Thymus (tissue), 11 donors: ENCODE data around the gene KCNQ2. TPM values are rescaled to one million over a fixed set of nuclear protein-coding genes. Genes with fewer than 3 reads are reported as not detected.

Source experiments
- DNase-seq, 9 donors: peaks; one replicate each; pipeline ENCODE4 v3.0.0-alpha.2; 2013; ENCODE audit warnings: low spot score in 9 of 9, low read depth in 6 of 9, missing footprints in 1 of 9
- H3K27ac ChIP-seq, 2 donors: one replicate each; pipeline ENCODE4 v1.5.1; 2013; ENCODE audit warnings: control low read depth in 1 of 2, low read depth in 1 of 2, low read length in 1 of 2, mild to moderate bottlenecking in 1 of 2, moderate library complexity in 1 of 2
- H3K27me3 ChIP-seq, 2 donors: one replicate each; pipeline ENCODE4 v1.5.1; 2013; ENCODE audit warnings: low read length in 1 of 2; ENCODE audit not compliant: control insufficient read depth in 2 of 2, insufficient read depth in 1 of 2
- H3K36me3 ChIP-seq, 2 donors: one replicate each; pipeline ENCODE4 v1.5.1; 2013; ENCODE audit warnings: low read length in 1 of 2, mild to moderate bottlenecking in 1 of 2, moderate library complexity in 1 of 2; ENCODE audit not compliant: control insufficient read depth in 2 of 2, insufficient read depth in 2 of 2
- H3K4me1 ChIP-seq, 2 donors: one replicate each; pipeline ENCODE4 v1.5.1; 2013; ENCODE audit warnings: low read length in 2 of 2; ENCODE audit not compliant: control insufficient read depth in 2 of 2, insufficient read depth in 2 of 2
- H3K4me3 ChIP-seq, 2 donors: one replicate each; pipeline ENCODE4 v1.5.1; 2013; ENCODE audit warnings: low read length in 2 of 2, control low read depth in 1 of 2, mild to moderate bottlenecking in 1 of 2
- H3K9me3 ChIP-seq, 2 donors: one replicate each; pipeline ENCODE4 v1.5.1; 2013; ENCODE audit warnings: low read length in 1 of 2, mild to moderate bottlenecking in 1 of 2; ENCODE audit not compliant: control insufficient read depth in 2 of 2, insufficient read depth in 1 of 2
- WGBS: extraction: QIAGEN DNeasy Blood & Tissue Kit; methylation state at CpG from one replicate; pipeline ENCODE4 v1.1.7; 2013; 5-methylcytosine and 5-hydroxymethylcytosine counted together
- polyA plus RNA-seq: library from polyadenylated mRNA; stranded (reverse); fragments of 200-250 nt; gene quantifications from one replicate; pipeline ENCODE4 v1.2.3, GENCODE V29; 2013
- total RNA-seq: library from RNA; stranded (reverse); fragments of 120-200 nt; gene quantifications from one replicate; pipeline ENCODE4 v1.2.4, GENCODE V29; 2013
- donor health status: healthy.

KCNQ2 gene
- total and polyA plus RNA-seq, 2 donors = 0.38 to 0.48 TPM

- Histone ChIP-seq H3K9me3 (peaks cover 0 to 8% of the 10 kb centered on the region in 2 donors), H3K4me3 (no peak overlapping the region), H3K27me3 (peaks cover 2 to 49% of the 10 kb centered on the region in 2 donors), H3K27ac (no peak overlapping the region), H3K4me1 (no peaks in the 10 kb centered on the region), H3K36me3 (no peaks in the 10 kb centered on the region)
- DNase-seq = no peak
- 11% methylated on average over 32 of the region's 32 CpGs for WGBS
Measured at GRCh38 chr20:63377256-63377941, 95.1 kb downstream of the KCNQ2 start.

DNA sequence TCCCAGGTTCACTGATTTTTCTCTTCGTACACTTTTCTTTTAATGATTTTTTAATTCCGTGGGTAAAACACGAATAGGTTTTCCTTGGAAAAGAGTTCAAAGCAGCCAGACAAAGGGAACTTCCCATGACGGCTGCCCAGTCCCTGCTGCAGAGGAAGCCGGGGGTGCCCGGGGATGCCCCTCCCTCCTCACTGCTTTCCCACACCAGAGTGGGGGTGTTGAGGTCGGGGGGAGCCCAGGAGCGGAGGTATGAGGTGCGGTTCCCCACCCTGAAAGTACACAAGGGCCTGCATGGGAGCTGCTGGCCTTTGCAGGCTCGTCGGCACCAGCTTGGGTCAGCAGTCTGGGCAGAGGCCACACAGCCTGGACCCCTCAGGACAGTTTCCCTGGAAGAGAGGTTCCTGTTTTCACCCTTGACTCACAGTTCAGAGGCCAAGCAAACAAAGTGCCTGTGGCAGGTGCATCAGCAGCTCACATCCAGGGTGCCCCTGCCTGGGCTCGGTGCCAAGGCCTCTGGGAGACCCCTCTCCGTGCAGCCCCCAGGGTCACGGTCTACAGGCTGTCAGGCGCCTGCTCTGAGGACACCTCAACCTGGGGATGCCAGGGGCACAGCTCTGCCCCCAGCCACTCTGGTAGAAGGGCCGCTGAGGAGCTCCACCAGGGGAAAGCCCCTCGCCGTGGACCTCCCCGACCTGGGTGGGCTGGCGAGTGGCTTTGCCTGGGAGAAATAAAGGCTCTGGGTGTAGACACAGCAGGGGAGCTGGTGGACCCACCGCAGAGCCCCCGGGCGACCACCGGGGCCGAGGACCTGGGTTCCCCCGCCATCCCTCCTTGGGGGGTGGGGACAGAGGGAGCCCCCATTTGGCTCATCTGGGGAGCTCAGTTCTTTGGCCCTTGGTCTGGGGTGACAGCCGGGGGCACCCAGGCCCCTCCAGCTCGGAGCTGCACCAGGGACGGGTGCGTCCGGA is 95.9 kb downstream of the KCNQ2 start:
- Histone ChIP-seq H3K4me3 (no peak overlapping the region), H3K36me3 (no peaks in the 10 kb centered on the region), H3K4me1 (no peaks in the 10 kb centered on the region), H3K9me3 (peaks cover 0 to 8% of the 10 kb centered on the region in 2 donors), H3K27ac (no peak overlapping the region), H3K27me3 (peaks cover 2 to 47% of the 10 kb centered on the region in 2 donors)
- no peak for DNase-seq
- 66% methylated on average over 31 of the region's 31 CpGs for WGBS

GRCh38 chr20:63375438-63375837 is 97.0 kb downstream of the KCNQ2 start:
- no peak for DNase-seq
- no peaks in the 10 kb centered on the region for H3K36me3 ChIP-seq
- H3K27me3 ChIP-seq = peaks cover 2 to 51% of the 10 kb centered on the region in 2 donors
- H3K4me3 ChIP-seq = no peak overlapping the region
- H3K4me1 ChIP-seq = no peaks in the 10 kb centered on the region
- H3K27ac ChIP-seq = no peak overlapping the region
- 87% methylated on average over 3 of the region's 3 CpGs for WGBS
- peaks cover 0 to 8% of the 10 kb centered on the region in 2 donors for H3K9me3 ChIP-seq

DNA sequence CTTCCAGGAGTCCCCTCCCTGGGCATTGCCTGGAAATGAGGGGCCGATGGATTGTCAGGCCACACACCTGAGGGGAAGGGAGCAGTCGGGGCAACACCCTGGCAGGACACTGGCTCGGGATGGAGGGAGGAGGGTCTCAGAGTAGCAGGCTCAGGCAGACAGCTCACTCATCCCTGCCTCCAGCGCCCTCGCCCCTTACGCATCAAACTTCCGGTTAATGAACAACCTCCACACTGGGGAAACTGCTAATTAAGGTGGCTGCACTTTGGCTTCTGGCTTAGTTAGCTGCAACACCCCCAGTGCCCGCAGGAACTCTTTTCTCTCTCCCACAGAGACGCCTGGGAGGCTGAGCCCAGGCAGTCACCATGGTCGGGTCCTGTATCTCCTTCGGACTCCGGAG is 98.0 kb downstream of the KCNQ2 start:
- Histone ChIP-seq H3K4me1 (no peaks in the 10 kb centered on the region), H3K27ac (no peak overlapping the region), H3K9me3 (peaks cover 0 to 2% of the 10 kb centered on the region in 2 donors), H3K36me3 (no peaks in the 10 kb centered on the region), H3K4me3 (no peak overlapping the region), H3K27me3 (peaks cover 2 to 52% of the 10 kb centered on the region in 2 donors)
- no peak for DNase-seq
- 77% methylated on average over 12 of the region's 12 CpGs for WGBS

GRCh38 chr20:63373996-63374395 is 98.5 kb downstream of the KCNQ2 start:
- no peak for DNase-seq
- Histone ChIP-seq H3K36me3 (no peaks in the 10 kb centered on the region), H3K9me3 (no peaks in the 10 kb centered on the region), H3K4me1 (no peaks in the 10 kb centered on the region), H3K27me3 (peaks cover 2 to 48% of the 10 kb centered on the region in 2 donors), H3K4me3 (no peak overlapping the region), H3K27ac (no peak overlapping the region)
- WGBS = 85% methylated on average over 19 of the region's 19 CpGs

DNA sequence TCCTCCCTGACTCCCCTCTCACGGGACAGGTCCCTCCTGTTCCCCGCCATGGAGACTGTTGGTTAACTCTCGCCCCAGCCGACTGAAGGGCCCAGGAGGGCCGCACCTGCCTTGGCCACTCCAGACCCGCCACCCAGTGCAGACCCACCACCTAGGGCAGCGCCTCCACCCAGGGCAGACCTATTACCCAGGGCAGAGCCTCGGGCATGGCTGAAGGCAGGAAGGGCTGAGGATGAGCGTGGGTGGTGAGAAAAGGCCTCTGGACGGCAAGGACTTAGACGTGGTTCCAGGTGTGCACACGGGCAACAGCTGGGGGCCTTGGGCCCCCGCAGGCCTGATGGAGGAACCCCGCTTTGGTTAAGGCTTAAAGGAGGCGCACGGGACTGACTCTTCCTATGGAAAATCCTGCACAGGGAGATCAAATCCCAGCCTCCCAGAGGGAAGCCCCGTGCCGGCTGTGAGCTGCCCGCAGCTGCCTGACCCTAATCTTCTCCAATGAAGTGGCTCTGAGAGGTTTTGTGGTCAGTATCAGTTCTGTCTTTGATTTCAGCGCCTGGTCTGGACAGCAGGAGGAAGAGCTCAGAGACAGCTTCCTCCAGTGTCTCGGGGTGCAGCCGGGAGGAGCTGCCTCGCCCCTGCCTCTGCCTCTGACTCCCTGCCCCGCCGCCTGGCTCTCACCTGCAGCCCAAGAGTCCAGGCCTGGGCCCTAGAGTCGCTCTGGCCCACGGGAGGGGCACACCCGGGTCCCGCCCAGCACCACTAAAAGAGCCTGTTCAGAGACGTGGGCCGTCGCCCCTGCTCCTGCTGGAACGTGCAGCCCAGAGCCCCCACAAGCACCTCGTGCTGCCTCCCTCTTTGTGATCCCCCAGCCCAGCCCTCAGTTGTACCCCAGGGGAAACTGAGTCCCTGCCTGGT is 99.2 kb downstream of the KCNQ2 start:
- H3K4me1 ChIP-seq = no peaks in the 10 kb centered on the region
- peaks cover 2 to 42% of the 10 kb centered on the region in 2 donors for H3K27me3 ChIP-seq
- H3K9me3 ChIP-seq = no peaks in the 10 kb centered on the region
- no peaks in the 10 kb centered on the region for H3K36me3 ChIP-seq
- DNase-seq = no peak
- H3K4me3 ChIP-seq = no peak overlapping the region
- 80% methylated on average over 34 of the region's 34 CpGs for WGBS
- H3K27ac ChIP-seq = no peak overlapping the region

GRCh38 chr20:63371291-63371865 is 101.1 kb downstream of the KCNQ2 start:
- DNase-seq = no peak
- Histone ChIP-seq H3K4me1 (no peaks in the 10 kb centered on the region), H3K36me3 (no peaks in the 10 kb centered on the region), H3K27ac (no peak overlapping the region), H3K27me3 (peaks cover 0 to 27% of the 10 kb centered on the region in 2 donors), H3K4me3 (no peak overlapping the region), H3K9me3 (no peaks in the 10 kb centered on the region)
- WGBS = 85% methylated on average over 28 of the region's 28 CpGs

DNA sequence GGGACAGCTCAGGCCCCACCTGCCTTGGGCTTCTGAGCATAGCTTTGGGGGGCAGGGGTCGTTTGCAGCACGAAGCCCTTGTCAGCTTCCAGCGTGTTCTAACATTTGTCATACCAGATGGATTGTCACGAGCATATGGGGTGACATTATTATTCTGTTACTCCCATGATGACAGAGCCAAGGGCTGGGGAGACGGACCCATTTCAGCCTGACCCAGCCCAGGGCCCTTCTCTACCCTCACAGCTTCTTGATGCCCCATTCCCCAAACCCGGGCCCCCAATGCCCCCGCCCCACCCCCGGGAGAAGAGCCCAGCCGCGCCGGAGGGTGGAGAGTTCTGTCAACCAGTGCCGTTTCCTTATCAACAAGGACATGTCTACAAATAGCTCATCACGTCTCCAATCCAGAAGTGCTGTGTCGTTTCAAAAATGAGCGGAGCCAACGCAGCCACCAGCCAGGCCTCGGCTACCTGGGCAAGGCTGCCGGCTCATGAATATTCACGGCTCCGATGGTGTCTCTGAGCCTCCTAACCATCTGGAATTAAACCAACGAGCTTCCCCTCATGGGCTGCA is 101.8 kb downstream of the KCNQ2 start:
- no peaks in the 10 kb centered on the region for H3K9me3 ChIP-seq
- no peaks in the 10 kb centered on the region for H3K4me1 ChIP-seq
- 56% methylated on average over 21 of the region's 21 CpGs for WGBS
- no peak for DNase-seq
- no peak overlapping the region for H3K4me3 ChIP-seq
- no peak overlapping the region for H3K27ac ChIP-seq
- peaks cover 0 to 24% of the 10 kb centered on the region in 2 donors for H3K27me3 ChIP-seq
- no peaks in the 10 kb centered on the region for H3K36me3 ChIP-seq
